Natural killer cell (primary cell): ENCODE measurements around the gene ARRDC3. TPM values are rescaled to one million over a fixed set of nuclear protein-coding genes. Genes with fewer than 3 reads are reported as not detected.
"Not testable (repeated sequence)": the region's sequence is repeated elsewhere in the genome, so short reads cannot be mapped to it uniquely, and the experiment has no call there.

ENCODE experiments used
- ATAC-seq, 3 donors: fragments of 150-1000 bp in 2 of 3; fragments of 200-7000 bp in 1 of 3; cut with Tn5 transposase; 1 replicate in 1 of 3; 2 replicates in 2 of 3; pipeline ENCODE4 v1.10.0; 2021; ENCODE audit warnings: mild to moderate bottlenecking in 2 of 3, moderate library complexity in 2 of 3
- DNase-seq, 2 donors: peaks; one replicate each; pipeline versions ENCODE4 v3.0.0 to v3.0.0-alpha.2; 2013 to 2021; ENCODE audit warnings: mixed read lengths in 1 of 2
- H3K27ac ChIP-seq: one replicate; pipeline ENCODE4 v1.5.1; 2013; ENCODE audit warnings: mild to moderate bottlenecking, low read length
- H3K27me3 ChIP-seq: one replicate; pipeline ENCODE4 v1.6.1; 2013; ENCODE audit warnings: low read length; ENCODE audit not compliant: control insufficient read depth, insufficient read depth
- H3K36me3 ChIP-seq: one replicate; pipeline ENCODE4 v1.6.1; 2013; ENCODE audit warnings: low read length; ENCODE audit not compliant: control insufficient read depth, insufficient read depth
- H3K4me1 ChIP-seq: one replicate; pipeline ENCODE4 v1.6.1; 2013; ENCODE audit warnings: low read length; ENCODE audit not compliant: control insufficient read depth, insufficient read depth
- H3K4me3 ChIP-seq: one replicate; pipeline ENCODE4 v1.5.1; 2013; ENCODE audit warnings: low read length
- H3K9me3 ChIP-seq: one replicate; pipeline ENCODE4 v1.6.1; 2013; ENCODE audit warnings: low read length; ENCODE audit not compliant: control insufficient read depth, insufficient read depth
- H3K27ac Mint-ChIP-seq, 2 donors: one replicate each; pipeline ENCODE4 v1.8.0; 2022; ENCODE audit warnings: mild to moderate bottlenecking in 2 of 2, mixed read lengths in 2 of 2, moderate library complexity in 1 of 2
- H3K27me3 Mint-ChIP-seq, 2 donors: one replicate each; pipeline ENCODE4 v1.8.0; 2022; ENCODE audit warnings: low read depth in 2 of 2, mixed read lengths in 2 of 2
- H3K36me3 Mint-ChIP-seq: one replicate; pipeline ENCODE4 v1.8.0; 2022; ENCODE audit warnings: mixed read lengths
- H3K4me1 Mint-ChIP-seq, 2 donors: one replicate each; pipeline ENCODE4 v1.8.0; 2022; ENCODE audit warnings: mixed read lengths in 2 of 2
- H3K4me3 Mint-ChIP-seq: one replicate; pipeline ENCODE4 v1.8.0; 2022; ENCODE audit warnings: mild to moderate bottlenecking, moderate library complexity, mixed read lengths
- H3K9me3 Mint-ChIP-seq, 2 donors: one replicate each; pipeline ENCODE4 v1.8.0; 2022; ENCODE audit warnings: mixed read lengths in 2 of 2
- CTCF ChIP-seq: fragments of 200-600 bp; IDR thresholded peaks from one replicate; pipeline ENCODE4 v1.8.0; 2022; ENCODE audit warnings: antibody characterized with exemption
- WGBS: methylation state at CpG from one replicate; pipeline ENCODE4 v1.1.7; 2013; ENCODE audit warnings: missing lambda C conversion rate; ENCODE audit not compliant: insufficient coverage; 5-methylcytosine and 5-hydroxymethylcytosine counted together
- intact Hi-C: fragments of 100-400 bp; cut with micrococcal nuclease; formaldehyde crosslinking; loops from one replicate; pipeline ENCODE4 v1.14.2; 2022
- total RNA-seq, 4 donors: library from RNA; stranded (reverse); fragments of 120-200 nt in 1 of 4; gene quantifications; one replicate each; pipeline versions ENCODE4 v1.2.3 to v1.2.4, GENCODE V29; 2013 to 2022

The ARRDC3 gene
- total RNA-seq, 3 donors from 2014 or later (not counting 1 experiment from before 2014, with no cell fraction given), result 117 to 375 (median 133) TPM

- H3K4me3 Mint-ChIP-seq, result no peak overlapping the region
- H3K4me1 Mint-ChIP-seq, result peaks cover 30 to 34% of the 10 kb centered on the region in 2 donors
- no peaks in the 10 kb centered on the region for H3K27me3 Mint-ChIP-seq
- peaks cover 0 to 2% of the 10 kb centered on the region in 2 donors for H3K9me3 Mint-ChIP-seq
- Histone ChIP-seq H3K9me3 (no peaks in the 10 kb centered on the region), H3K36me3 (no peaks in the 10 kb centered on the region), H3K27ac (no peak overlapping the region), H3K4me3 (no peak overlapping the region), H3K4me1 (peaks cover 9% of the 10 kb centered on the region), H3K27me3 (no peaks in the 10 kb centered on the region)
- ATAC-seq (no peak), DNase-seq (no peak)
- H3K27ac Mint-ChIP-seq, result no peak overlapping the region
- WGBS, result 96% methylated on average over 5 of the region's 5 CpGs
- H3K36me3 Mint-ChIP-seq, result no peaks in the 10 kb centered on the region
- TF ChIP-seq CTCF, result no peak
- intact Hi-C loops, result no loop called here
Observed at GRCh38 chr5:91388362-91388761, 5.2 kb upstream of the ARRDC3 start.

- Histone ChIP-seq H3K4me1 (peaks cover 9% of the 10 kb centered on the region), H3K9me3 (no peaks in the 10 kb centered on the region), H3K27me3 (no peaks in the 10 kb centered on the region), H3K27ac (no peak overlapping the region), H3K4me3 (no peak overlapping the region), H3K36me3 (no peaks in the 10 kb centered on the region)
- H3K9me3 Mint-ChIP-seq, result peaks cover 0 to 2% of the 10 kb centered on the region in 2 donors
- H3K4me1 Mint-ChIP-seq, result peaks cover 25 to 34% of the 10 kb centered on the region in 2 donors
- TF ChIP-seq CTCF, result no peak
- ATAC-seq, result no peak
- no peaks in the 10 kb centered on the region for H3K27me3 Mint-ChIP-seq
- H3K4me3 Mint-ChIP-seq, result no peak overlapping the region
- DNase-seq, result no peak
- H3K27ac Mint-ChIP-seq, result peak overlapping the region in 1 of 2 donors; percentile 2
- intact Hi-C loops, result no loop called here
- H3K36me3 Mint-ChIP-seq, result no peaks in the 10 kb centered on the region
- WGBS, result 100% methylated on average over 2 of the region's 2 CpGs
Observed at GRCh38 chr5:91386120-91386519, 3.0 kb upstream of the ARRDC3 start.

DNA sequence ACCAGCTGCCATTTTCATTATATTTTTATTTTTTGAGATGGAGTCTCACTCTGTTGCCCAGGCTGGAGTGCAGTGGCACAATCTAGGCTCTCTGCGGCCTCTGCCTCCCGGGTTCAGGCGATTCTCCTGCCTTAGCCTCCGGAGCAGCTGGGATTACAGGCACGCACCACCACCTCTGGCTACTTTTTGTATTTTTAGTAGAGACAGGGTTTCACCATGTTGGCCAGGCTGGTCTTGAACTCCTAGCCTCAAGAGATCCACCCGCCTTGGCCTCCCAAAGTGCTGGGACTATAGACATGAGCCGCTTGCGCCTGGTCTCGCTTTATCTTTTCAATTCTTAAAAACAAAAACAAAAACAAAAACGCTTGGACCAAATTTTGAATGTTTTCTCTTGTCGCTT lies 2.5 kb upstream of the ARRDC3 start:
- DNase-seq, H3K9me3 ChIP-seq, H3K9me3 Mint-ChIP-seq, H3K4me1 ChIP-seq, H3K27ac Mint-ChIP-seq, H3K36me3 ChIP-seq, H3K27me3 ChIP-seq, H3K27ac ChIP-seq, H3K36me3 Mint-ChIP-seq, H3K27me3 Mint-ChIP-seq, H3K4me3 Mint-ChIP-seq, ATAC-seq, H3K4me3 ChIP-seq: not testable (repeated sequence)
- peaks cover 25 to 34% of the 10 kb centered on the region in 2 donors for H3K4me1 Mint-ChIP-seq
- intact Hi-C loops, result loop anchor here (1.0 to 2.0 kb wide), 4 partner anchors 33 to 284 kb away; no protein-coding TSS in a partner anchor
- 96% methylated on average over 11 of the region's 11 CpGs for WGBS

DNA sequence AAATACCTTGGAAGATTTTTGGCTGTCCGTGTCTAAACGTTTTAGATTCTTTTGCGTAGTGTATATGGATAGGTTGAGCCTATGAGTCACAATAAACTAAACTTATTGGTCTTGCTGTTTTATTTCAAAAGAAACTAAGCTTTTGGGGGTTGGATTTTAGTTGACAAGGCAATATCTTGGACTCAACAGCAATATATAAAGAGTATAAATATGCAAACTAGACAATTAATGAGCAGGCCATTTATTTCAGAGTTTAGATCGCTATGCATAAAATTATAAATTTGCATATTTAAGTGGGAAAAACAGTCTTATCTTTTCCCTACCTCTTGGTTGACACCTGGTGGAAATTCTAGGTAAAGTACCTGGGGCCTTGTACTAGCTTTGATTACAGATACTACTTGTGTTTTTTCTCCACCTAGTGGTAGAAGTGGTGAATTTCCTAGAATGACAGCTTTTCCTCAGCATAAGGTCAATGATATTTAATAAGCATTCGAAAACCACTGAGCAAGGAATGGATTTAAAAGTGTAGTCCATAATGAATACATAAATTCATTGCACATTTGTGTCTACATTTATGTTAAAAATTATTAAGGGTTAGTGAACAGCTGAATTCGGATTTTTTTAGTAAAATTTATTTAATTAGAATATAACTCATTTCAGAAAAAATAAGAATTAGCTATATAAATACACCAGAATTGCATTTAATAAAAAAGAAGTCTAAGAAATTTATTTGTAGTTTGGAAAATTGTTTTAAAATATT lies 1.7 kb upstream of the ARRDC3 start:
- Mint-ChIP-seq H3K27me3 (no peaks in the 10 kb centered on the region), H3K4me1 (peaks cover 28 to 31% of the 10 kb centered on the region in 2 donors), H3K27ac (peak overlapping the region; percentile 100), H3K9me3 (peaks cover 0 to 2% of the 10 kb centered on the region in 2 donors), H3K4me3 (peak overlapping the region; percentile 99), H3K36me3 (no peaks in the 10 kb centered on the region)
- DNase-seq, result peak in 1 of 2 donors; percentile 90
- peak; percentile 99 for TF ChIP-seq CTCF
- H3K27me3 ChIP-seq, result no peaks in the 10 kb centered on the region
- peak in 2 of 3 donors; percentile 7 to 8 for ATAC-seq
- no peaks in the 10 kb centered on the region for H3K36me3 ChIP-seq
- WGBS, result 11% methylated on average over 3 of the region's 6 CpGs
- peak overlapping the region; percentile 97 for H3K27ac ChIP-seq
- H3K4me3 ChIP-seq, result peak overlapping the region; percentile 82
- H3K4me1 ChIP-seq, result peaks cover under 1% of the 10 kb centered on the region
- intact Hi-C loops, result loop anchor here (1.0 to 5.0 kb wide), 6 partner anchors 34 to 858 kb away; partner anchors contain the start of gene LYSMD3
- H3K9me3 ChIP-seq, result no peaks in the 10 kb centered on the region
